Endothelial cell of umbilical vein (primary cell): ENCODE data around the gene MCOLN2. TPM values are rescaled to one million over a fixed set of nuclear protein-coding genes. Genes with fewer than 3 reads are reported as not detected.
"Not testable (repeated sequence)": the region's sequence is repeated elsewhere in the genome, so short reads cannot be mapped to it uniquely, and the experiment has no call there.

ENCODE experiments used
- BruUV-seq: library from RNA; stranded (reverse); fragments of 400-500 nt; replicated peaks from 2 replicates; lab custom pipeline; 2021; lab: Mats Ljungman, UMichigan
- CTCF ChIA-PET: fragments of 300-600, 350-600 bp; sonication (Branson Sonifier 250); formaldehyde crosslinking; loops from one replicate; lab custom pipeline; 2021; ENCODE audit warnings: antibody characterized with exemption, inconsistent platforms; lab: Charles Lee
- POLR2A ChIA-PET: fragments of 300-600, 350-600 bp; sonication (Branson Sonifier 250); formaldehyde crosslinking; loops from one replicate; lab custom pipeline; 2021; ENCODE audit warnings: antibody characterized with exemption, inconsistent platforms; lab: Charles Lee
- DNase-seq: peaks from one replicate; pipeline ENCODE4 v3.0.0-alpha.2; 2011; ENCODE audit warnings: low read depth, low spot score
- FAIRE-seq: peaks from 2 replicates; lab custom pipeline; 2011; peaks lifted over from hg19 to GRCh38; lab: Jason Lieb, UNC
- H2AFZ ChIP-seq: 2 replicates; pipeline ENCODE4 v1.6.0; 2012; ENCODE audit warnings: low read depth, low read length, control low read depth, inconsistent platforms
- H3K27ac ChIP-seq: 2 replicates; pipeline ENCODE4 v1.5.1; 2011; ENCODE audit warnings: low read depth, mild to moderate bottlenecking, control low read depth, low read length, moderate library complexity; ENCODE audit not compliant: insufficient read depth
- H3K27me3 ChIP-seq, 2 experiments: 2 replicates each; pipeline versions ENCODE4 v1.6.0 to v1.6.1; 2011; ENCODE audit warnings: low read length in 2 of 2, mixed read lengths in 1 of 2; ENCODE audit not compliant: control insufficient read depth in 2 of 2, insufficient read depth in 2 of 2
- H3K36me3 ChIP-seq, 2 experiments: 2 replicates in 1 of 2; 3 replicates in 1 of 2; pipeline ENCODE4 v1.5.1; 2011; ENCODE audit warnings: low read length in 2 of 2, mild to moderate bottlenecking in 1 of 2, moderate library complexity in 1 of 2; ENCODE audit not compliant: control insufficient read depth in 2 of 2, insufficient read depth in 2 of 2; ENCODE audit errors: extremely low read depth in 1 of 2
- H3K4me1 ChIP-seq: 3 replicates; pipeline ENCODE4 v1.5.1; 2011; ENCODE audit warnings: mild to moderate bottlenecking, low read length; ENCODE audit not compliant: control insufficient read depth, insufficient read depth; ENCODE audit errors: extremely low read depth
- H3K4me2 ChIP-seq: 2 replicates; pipeline ENCODE4 v1.6.1; 2011; ENCODE audit warnings: low read length, control low read depth, mixed read lengths; ENCODE audit not compliant: insufficient read depth
- H3K4me3 ChIP-seq, 3 experiments: fragments of 200-600 bp in 1 of 3; sonication (generic), shearing (Covaris generic) in 1 of 3; replicated peaks in 1 of 3; 2 replicates each; pipeline ENCODE4 v1.5.1; 2011 to 2016; ENCODE audit warnings: control low read depth in 3 of 3, low read length in 3 of 3, mild to moderate bottlenecking in 2 of 3, inconsistent platforms in 1 of 3, low read depth in 1 of 3, moderate library complexity in 1 of 3; ENCODE audit not compliant: insufficient read depth in 1 of 3
- H3K79me2 ChIP-seq: 2 replicates; pipeline ENCODE4 v1.6.0; 2012; ENCODE audit warnings: low read length, inconsistent platforms; ENCODE audit not compliant: control insufficient read depth, insufficient read depth
- H3K9ac ChIP-seq: replicated peaks from 2 replicates; pipeline ENCODE3; 2011; ENCODE audit warnings: low read length, control low read depth; ENCODE audit not compliant: insufficient read depth; ENCODE audit errors: extremely low read depth
- H3K9me1 ChIP-seq: replicated peaks from 3 replicates; pipeline ENCODE4 v1.6.0; 2011; ENCODE audit warnings: mild to moderate bottlenecking, low read length; ENCODE audit not compliant: control insufficient read depth, insufficient read depth; ENCODE audit errors: extremely low read depth
- H3K9me3 ChIP-seq: replicated peaks from 2 replicates; pipeline ENCODE4 v1.5.1; 2012; ENCODE audit warnings: low read length, inconsistent platforms; ENCODE audit not compliant: control insufficient read depth, insufficient read depth
- H4K20me1 ChIP-seq: replicated peaks from 2 replicates; pipeline ENCODE3; 2011; ENCODE audit warnings: mild to moderate bottlenecking, low read length; ENCODE audit not compliant: control insufficient read depth, insufficient read depth; ENCODE audit errors: extremely low read depth
- CTCF ChIP-seq, 2 donors: IDR thresholded peaks; 1 replicate in 1 of 2; 2 replicates in 1 of 2; pipeline ENCODE4 v1.5.1; 2011; ENCODE audit warnings: low read length in 2 of 2, mild to moderate bottlenecking in 2 of 2, moderate library complexity in 2 of 2, control low read depth in 1 of 2, inconsistent platforms in 1 of 2, low read depth in 1 of 2; ENCODE audit not compliant: insufficient read depth in 1 of 2; ENCODE audit errors: extremely low read depth in 1 of 2
- EZH2 ChIP-seq: IDR thresholded peaks from 2 replicates; pipeline ENCODE4 v1.6.1; 2012; ENCODE audit warnings: borderline replicate concordance, low read depth, mild to moderate bottlenecking, moderate library complexity, low read length, inconsistent platforms; ENCODE audit not compliant: severe bottlenecking
- GATA2 ChIP-seq: IDR thresholded peaks from 2 replicates; pipeline ENCODE4 v1.7.0; 2011; ENCODE audit warnings: low read depth, mild to moderate bottlenecking, moderate library complexity, mixed read lengths, low read length; ENCODE audit not compliant: insufficient read length, insufficient read depth
- JUN ChIP-seq: IDR thresholded peaks from 2 replicates; pipeline ENCODE4 v1.6.1; 2011; ENCODE audit warnings: borderline replicate concordance, low read depth; ENCODE audit not compliant: insufficient read length, insufficient read depth
- MAX ChIP-seq: IDR thresholded peaks from 2 replicates; pipeline ENCODE4 v1.6.1; 2011; ENCODE audit not compliant: insufficient read depth, insufficient read length
- POLR2AphosphoS5 ChIP-seq: IDR thresholded peaks from 2 replicates; pipeline ENCODE4 v1.6.1; 2012; ENCODE audit warnings: low read depth, mild to moderate bottlenecking, control low read depth, low read length, moderate library complexity; ENCODE audit not compliant: insufficient read depth
- dilution Hi-C: fragments of 300-500 bp; cut with MboI; formaldehyde crosslinking; loops from one replicate; pipeline ENCODE4 v1.15.0; 2019; ENCODE audit warnings: low sequenced_read_pairs; ENCODE audit not compliant: extremely low pct_ligation_motif_present
- intact Hi-C: fragments of 100-400 bp; cut with micrococcal nuclease; formaldehyde crosslinking; loops from one replicate; pipeline ENCODE4 v1.10.0; 2022
- polyA plus RNA-seq, 4 experiments: library from polyadenylated mRNA; depleted of rRNA in 3 of 4; stranded (reverse) in 3 of 4; unstranded in 1 of 4; fragments of >200 nt; gene quantifications; 2 replicates each; pipeline versions ENCODE4 v1.2.1 to v1.2.3, GENCODE V29; 2011 to 2012; ENCODE audit warnings: missing spikeins in 1 of 4
- total RNA-seq: library from RNA; stranded (reverse); gene quantifications from 2 replicates; pipeline ENCODE4 v1.2.3, GENCODE V29; 2021

The MCOLN2 gene
- total and polyA plus RNA-seq, 2 donors (not counting 3 experiments of a cell fraction or from before 2014, with no cell fraction given), result not detected

- dilution Hi-C loops (no loop called here), intact Hi-C loops (no loop called here)
- no peaks in the 10 kb centered on the region for H3K79me2 ChIP-seq
- CTCF ChIA-PET, result no interaction called here
- H3K36me3 ChIP-seq, result no peaks in the 10 kb centered on the region
- TF ChIP-seq CTCF (IDR thresholded peaks at IDR 0.05; ENCODE audit: extremely low read depth in 1 of 2, insufficient read depth in 1 of 2, low read depth in 1 of 2, low read length in 2 of 2) (no peak), GATA2 (no peak), MAX (no peak), JUN (no peak), EZH2 (no peak), POLR2AphosphoS5 (no peak)
- FAIRE-seq (no peak), DNase-seq (no peak)
- H3K9me1 ChIP-seq, result no peaks in the 10 kb centered on the region
- H3K4me2 ChIP-seq, result no peak overlapping the region
- no peaks in the 10 kb centered on the region for H3K9me3 ChIP-seq
- H3K27ac ChIP-seq, result no peak overlapping the region
- no peaks in the 10 kb centered on the region for H3K4me1 ChIP-seq
- H3K27me3 ChIP-seq, result peaks cover 7 to 27% of the 10 kb centered on the region in 2 experiments
- H2AFZ ChIP-seq, result no peak overlapping the region
- H4K20me1 ChIP-seq, result no peaks in the 10 kb centered on the region
- no peak overlapping the region for H3K4me3 ChIP-seq
- no peak overlapping the region for H3K9ac ChIP-seq
- POLR2A ChIA-PET, result no interaction called here
- BruUV-seq, result no TSS peak
Observed at GRCh38 chr1:84988588-84988987, 8.3 kb downstream of the MCOLN2 start.

- H3K4me3 ChIP-seq, CTCF ChIA-PET, H3K4me2 ChIP-seq, H2AFZ ChIP-seq, H3K27ac ChIP-seq, FAIRE-seq, H3K9ac ChIP-seq, H3K4me1 ChIP-seq, POLR2A ChIA-PET, BruUV-seq, H3K79me2 ChIP-seq, H3K9me1 ChIP-seq, dilution Hi-C loops, H4K20me1 ChIP-seq, DNase-seq, H3K9me3 ChIP-seq, intact Hi-C loops, H3K36me3 ChIP-seq: not testable (repeated sequence)
- H3K27me3 ChIP-seq, result peaks cover 7 to 19% of the 10 kb centered on the region in 2 experiments
Observed at GRCh38 chr1:84986561-84986960, 10.4 kb downstream of the MCOLN2 start.
